GM19025 (cell line): ENCODE measurements around the gene BSN.

Experiments
- ATAC-seq: cut with Tn5 transposase; IDR thresholded peaks from one replicate; pipeline ENCODE4 v1.9.1; 2021; ENCODE audit warnings: mild to moderate bottlenecking, low read depth, moderate library complexity; ENCODE audit not compliant: unreplicated experiment

BSN gene

DNA sequence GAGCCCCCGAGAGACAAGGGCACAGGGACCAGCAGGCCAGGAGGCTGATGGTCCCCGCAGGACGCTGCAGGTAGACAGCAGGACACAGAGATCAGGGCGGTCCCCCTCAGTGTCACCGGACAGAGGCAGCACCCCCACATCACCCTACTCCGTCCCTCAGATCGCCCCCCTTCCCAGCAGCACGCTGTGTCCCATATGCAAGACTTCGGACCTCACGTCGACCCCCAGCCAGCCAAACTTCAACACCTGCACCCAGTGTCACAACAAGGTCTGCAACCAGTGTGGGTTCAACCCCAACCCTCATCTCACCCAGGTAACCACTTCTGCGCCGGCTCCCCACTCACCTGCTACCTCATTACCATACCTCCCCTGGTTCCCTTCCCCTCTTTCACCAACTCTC, 70.8 kb downstream of the BSN start:
- ATAC-seq = no peak

DNA sequence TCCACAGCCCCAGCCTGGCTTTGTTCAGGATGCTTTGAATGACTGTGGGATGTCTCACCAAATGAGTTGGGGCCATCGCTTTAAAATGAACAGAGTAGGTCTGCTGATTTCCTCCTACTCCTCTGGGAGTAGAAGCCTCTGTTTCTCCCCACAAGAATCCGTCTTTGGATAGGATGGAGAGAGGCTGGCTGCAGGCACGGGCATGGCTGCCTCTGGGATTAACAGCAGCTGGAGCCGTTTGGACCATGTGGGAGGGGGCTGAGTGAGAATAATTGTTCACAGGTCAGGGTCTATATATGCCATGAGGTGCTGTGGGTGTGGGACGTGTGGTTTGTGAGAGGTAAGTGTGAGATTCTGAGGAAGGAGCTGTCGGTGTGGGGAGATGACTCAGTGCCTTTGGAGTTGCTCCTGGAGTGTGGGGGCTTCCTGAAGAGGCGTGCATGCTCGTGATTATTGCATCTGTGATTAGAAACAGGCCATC, 71.9 kb downstream of the BSN start:
- ATAC-seq = no peak

DNA sequence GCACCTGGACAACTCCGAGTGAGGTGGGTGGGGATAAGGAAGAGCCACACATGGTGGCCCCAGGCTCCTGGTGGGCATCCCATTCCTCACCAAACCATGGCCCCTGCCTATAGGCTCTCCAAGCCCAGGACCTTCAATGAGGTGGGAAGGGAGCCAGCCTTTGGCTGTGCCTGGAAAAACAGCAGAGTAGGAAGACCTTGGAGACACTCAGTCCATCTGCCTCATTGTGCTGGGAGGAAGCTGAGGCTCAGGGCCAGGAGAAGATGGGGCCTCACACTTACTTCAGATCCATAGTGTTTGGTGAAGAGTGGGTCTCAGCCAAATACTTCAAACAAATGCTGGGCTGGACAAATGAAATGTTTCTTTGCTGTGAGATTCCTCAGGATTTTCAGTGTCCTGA, 72.5 kb downstream of the BSN start:
- ATAC-seq = no peak

DNA sequence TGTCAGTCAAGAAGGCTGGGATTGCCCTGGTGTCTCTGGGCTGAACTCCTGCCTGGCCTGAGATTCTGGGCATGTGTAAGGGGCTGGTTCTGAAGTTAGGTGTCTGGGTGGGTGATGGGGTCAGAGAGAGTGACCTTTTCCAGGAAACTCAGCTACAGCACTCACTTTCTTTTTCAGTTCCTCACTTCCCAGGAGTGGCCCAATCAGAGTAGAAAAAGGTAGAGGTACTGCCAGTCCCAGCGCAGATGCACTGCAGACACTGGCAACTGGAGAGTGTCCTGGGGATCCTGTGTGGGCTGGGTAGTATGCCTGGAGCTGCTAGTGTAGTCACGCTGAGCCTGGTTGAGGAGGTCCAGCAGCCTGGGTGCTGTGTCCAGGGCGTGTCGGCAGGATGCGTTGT, 73.4 kb downstream of the BSN start:
- no peak for ATAC-seq

DNA sequence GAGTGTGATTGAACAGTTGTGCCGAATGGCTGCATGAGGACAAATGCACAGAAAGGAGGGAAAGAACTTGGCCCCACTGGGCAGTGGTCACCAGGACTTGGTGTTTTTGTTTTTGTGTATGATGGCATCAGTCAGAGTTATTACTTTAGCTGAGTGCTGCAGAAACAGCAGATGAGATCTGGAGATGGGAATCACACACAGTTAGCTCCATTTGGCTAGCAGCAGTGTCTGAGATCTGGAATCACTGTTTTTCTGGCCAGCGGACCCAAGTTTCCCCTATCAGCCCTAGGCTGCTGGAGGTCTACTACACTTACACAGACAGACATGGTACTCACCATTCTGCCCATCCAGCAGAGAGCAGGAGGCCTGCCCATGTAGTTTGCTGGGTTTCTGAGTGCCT, 74.0 kb downstream of the BSN start:
- ATAC-seq = no peak

DNA sequence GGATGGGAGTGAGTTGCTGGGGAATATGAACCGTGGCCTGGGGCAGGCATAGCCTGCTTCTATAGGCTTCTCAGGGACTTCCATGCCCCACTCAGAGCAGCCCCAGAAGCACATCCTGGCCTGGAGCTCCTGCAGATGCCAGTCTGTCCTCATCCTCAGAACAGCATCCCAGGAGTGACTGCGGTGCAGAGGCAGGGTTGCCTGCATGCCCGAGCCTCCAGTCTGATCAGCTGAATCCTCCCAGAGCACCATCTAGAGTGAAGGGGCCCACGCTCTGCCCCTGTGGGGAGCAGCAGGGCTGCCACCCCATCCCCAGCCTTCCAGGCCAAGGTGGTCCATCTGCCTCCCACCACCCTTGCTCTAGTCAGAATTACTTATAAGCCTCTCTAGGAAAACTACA, 75.2 kb downstream of the BSN start:
- ATAC-seq = no peak

DNA sequence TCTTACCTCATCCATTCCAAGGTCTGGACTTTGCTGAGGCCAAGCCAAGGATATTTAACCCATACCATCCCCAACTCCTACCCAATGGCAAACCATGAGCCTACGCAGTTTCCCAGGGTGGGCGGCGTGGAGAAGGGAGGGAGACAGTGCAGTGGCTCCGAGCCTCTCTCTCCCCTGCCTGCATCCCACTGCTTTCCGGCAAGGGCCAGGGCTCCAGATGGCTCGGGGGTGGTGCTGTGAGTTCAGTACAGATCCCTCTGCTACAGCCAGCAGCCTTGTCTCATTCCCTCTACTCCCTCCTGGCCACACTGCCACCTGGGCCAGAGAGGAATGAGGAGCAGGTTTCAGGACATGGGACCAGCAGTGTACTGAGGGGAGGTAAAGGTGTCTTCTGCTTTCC, 75.6 kb downstream of the BSN start:
- ATAC-seq = no peak

DNA sequence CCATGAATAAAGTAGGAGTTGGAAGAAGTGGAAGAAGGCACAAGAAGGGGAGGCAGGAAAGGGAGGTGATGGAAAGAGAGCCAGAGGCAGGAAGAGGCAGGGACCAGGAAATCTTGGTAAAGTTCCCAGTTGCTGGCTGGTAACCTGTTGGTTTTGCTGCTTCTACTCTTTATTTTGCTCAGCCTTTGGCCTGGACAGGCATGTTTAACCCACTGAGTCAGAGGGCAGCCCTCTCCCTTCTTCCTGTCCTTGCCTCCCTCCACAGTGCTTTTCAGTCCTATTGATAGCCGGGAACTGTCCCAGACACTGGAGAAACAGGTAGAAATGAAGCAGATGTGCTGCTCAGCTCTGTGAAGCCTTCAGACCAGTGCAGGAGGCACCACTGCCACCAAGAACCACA, 76.5 kb downstream of the BSN start:
- no peak for ATAC-seq

DNA sequence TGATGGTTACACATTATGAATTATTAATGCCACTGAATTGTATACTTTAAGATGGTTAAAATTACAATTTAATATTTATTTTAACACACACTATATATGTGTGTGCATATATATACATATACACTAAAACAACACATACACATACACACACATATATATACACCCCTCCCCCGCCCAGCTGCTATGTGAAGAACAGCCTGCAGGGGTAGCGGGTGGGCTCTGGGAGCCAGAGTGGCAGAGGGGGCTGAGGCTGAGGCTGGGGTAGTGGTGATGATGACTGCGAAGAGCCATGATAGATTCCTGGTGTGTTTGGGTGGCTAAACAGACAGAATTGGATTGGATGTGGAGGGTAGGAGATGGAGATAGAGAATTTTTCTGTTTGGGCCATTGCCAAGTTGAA, 80.5 kb downstream of the BSN start:
- ATAC-seq = no peak

DNA sequence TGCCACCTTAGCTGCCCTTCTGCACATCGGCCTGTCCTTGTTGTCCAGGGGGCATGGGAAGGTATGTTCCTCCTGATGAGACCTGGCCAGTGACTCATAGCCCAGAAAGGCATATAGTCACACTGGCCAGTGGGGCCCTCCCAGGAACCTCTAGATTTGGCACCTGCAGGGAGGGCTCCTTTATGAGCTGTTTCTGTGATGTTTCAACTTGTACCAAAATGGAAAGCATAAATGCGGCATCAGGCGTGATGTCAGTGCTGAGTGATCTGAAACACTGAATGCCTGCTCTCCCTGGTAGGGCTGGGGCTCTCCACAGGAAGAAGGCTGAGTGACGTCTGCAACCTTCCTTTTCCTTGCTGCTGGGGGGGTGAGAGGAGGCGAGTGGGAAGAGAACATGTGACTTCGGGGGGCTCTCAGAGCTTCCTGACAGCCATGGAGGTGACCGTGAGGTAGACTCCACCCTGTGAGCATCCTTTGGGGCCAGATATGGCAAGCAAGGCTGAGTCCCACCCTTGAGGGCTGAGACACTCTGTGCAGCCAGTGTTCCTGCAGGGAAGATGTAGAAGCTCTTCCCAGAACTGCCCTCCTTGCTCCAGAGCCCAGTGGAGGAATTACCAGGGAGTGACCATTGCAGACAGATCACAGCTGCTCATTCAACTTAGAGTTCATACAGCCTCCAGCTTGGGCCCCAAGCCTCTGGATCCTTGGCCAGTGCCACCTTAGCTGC, 82.8 kb downstream of the BSN start:
- ATAC-seq = no peak

DNA sequence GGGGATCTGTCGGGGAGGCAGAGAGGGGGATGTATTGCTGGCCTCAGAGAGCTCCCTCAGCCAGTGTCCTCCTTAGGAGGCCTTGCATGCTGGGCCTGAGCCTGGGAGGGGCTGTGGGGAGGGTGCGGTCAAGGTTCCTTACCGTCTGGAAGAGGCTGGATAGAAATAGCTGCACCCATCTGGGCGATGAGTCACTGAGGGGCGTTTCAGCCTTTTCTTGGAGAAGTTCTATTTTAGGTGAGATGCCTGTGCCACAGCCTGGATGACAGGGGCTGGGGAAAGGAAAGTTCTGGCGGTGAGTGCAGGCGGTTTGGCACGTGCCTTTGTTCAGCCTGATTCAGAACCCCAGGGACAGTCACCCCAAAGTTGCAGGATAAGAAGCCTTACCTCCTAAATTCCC, 84.2 kb downstream of the BSN start:
- no peak for ATAC-seq

DNA sequence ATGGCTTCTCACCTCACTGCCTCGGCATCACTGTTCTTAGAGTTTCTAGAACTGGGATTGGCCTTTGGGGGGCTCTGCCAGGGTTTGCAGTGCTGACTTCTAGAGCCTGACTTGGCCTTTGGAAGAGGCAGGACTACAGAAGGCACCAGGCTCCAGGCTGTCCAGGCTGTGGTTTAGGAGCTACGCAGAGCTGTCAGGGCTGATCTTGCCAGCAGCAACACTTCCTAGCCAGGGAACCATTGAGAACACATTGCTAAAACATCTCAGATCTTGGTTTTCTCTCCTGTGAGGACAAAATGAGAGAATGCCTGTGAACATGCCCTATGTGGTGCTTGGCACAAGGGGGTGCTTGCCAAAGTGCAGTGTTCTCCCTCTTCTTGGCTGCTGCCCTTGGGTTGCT, 85.3 kb downstream of the BSN start:
- ATAC-seq = no peak

DNA sequence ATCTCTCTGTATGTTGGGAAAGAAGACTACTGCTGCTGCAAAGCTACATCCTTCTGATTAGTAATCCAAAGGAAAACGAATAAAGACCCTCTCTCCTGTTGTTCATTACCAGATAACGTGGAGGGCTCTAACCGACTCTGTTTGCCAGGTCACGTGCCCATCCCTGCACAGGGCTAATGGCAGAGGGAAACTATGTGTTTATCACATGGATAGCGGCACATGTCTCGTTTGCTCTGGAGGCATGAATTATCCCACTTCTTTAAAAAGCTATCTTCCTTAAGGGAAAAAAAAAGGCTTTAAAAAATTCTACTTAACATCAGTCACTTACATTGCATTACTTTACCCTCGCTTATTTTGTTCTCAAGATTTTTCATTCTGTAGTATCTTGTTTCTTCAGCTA, 87.0 kb downstream of the BSN start:
- ATAC-seq = no peak

DNA sequence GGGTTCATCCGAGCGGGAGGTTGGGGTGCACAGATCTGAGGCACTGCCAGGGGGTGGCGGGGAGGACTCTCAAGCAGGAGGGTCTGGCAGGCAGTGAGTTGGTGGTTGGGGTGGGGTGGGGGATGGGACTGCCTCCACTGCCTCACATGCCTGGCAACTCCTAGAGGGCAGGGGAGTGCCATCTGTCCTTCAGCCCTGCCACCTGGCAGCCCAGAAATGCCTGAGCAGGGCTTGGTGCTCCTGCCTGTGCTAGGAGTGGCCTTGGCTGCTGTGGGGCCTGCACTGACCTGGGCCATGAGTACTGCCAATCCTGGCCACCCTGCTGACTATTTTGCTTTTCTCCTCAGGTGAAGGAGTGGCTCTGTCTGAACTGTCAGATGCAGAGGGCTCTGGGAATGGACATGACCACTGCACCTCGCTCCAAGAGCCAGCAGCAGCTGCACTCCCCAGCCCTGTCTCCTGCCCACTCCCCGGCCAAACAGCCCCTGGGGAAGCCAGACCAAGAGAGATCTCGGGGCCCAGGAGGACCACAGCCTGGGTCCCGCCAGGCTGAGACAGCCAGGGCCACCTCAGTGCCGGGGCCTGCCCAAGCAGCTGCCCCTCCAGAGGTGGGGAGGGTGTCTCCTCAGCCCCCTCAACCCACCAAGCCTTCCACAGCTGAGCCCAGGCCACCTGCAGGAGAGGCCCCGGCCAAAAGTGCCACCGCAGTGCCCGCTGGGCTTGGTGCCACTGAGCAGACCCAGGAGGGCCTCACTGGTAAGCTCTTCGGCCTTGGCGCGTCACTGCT, 87.8 kb downstream of the BSN start:
- ATAC-seq = no peak

DNA sequence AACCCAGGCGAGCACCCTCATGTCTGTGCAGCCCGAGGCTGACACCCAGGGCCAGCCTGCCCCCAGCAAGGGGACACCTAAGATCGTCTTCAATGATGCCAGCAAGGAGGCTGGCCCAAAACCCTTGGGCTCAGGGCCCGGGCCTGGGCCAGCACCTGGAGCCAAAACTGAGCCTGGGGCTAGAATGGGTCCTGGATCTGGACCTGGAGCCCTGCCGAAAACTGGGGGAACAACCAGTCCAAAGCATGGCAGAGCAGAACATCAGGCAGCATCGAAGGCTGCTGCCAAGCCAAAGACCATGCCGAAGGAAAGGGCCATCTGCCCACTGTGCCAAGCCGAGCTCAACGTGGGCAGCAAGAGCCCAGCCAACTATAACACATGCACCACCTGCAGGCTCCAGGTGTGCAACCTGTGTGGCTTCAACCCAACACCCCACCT, 88.5 kb downstream of the BSN start:
- ATAC-seq = no peak

DNA sequence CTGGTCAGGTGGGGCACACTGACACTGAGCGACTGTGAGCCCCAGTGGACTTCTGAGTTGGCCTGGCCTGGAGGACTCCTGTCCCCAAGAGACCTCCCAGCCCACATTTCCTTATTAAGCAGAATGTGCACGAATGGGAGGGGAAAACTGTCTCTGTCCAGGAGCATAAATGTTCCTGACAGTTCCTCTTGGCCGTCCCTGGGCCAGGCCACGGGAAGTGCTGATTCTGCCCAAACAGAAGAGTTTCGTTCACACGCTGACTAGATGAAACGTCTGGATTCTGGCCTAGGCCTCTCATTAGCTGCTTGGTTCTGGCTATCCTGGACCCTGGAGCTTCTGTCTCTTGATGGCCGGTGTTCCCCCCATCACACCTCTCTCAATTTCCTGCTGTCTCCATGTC, 90.4 kb downstream of the BSN start:
- no peak for ATAC-seq

DNA sequence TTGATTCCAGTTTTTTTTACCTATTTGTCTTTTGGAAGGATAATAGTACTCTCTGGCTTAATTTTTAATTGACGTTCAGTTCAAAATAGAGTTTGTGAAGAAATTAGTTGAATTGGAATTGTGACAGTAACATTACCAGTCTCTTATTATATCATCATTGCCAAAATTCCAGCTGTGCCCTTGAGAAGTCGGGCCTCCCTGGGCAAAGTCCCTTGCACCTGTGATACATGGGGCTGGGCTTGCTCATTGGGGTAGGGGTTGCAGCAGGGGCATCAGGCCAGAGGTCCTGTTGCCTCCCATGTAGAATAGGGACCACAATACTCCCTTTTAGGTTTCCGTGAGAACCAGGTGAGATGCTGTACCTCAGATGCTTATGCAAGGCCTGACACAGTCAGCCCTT, 92.0 kb downstream of the BSN start:
- no peak for ATAC-seq

DNA sequence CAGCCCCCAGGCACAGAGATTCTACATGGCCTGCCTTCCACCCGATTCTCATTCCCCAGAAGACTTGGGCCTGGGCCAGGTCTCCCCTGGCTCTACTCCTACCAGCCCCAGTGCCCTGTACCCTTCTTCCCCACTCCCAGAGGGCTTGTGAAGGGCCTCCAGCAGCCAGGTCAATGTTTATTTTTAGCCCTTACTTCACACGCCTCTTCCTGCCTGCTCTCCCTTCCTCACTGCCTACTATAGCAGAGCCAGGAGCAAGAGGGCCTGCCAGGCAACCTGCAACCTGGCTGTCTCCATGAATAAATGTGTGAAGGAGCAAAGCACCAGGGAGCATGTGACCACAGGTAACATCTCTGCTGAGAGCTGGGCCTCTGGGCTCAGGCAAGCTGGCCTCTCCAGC, 93.5 kb downstream of the BSN start:
- no peak for ATAC-seq

DNA sequence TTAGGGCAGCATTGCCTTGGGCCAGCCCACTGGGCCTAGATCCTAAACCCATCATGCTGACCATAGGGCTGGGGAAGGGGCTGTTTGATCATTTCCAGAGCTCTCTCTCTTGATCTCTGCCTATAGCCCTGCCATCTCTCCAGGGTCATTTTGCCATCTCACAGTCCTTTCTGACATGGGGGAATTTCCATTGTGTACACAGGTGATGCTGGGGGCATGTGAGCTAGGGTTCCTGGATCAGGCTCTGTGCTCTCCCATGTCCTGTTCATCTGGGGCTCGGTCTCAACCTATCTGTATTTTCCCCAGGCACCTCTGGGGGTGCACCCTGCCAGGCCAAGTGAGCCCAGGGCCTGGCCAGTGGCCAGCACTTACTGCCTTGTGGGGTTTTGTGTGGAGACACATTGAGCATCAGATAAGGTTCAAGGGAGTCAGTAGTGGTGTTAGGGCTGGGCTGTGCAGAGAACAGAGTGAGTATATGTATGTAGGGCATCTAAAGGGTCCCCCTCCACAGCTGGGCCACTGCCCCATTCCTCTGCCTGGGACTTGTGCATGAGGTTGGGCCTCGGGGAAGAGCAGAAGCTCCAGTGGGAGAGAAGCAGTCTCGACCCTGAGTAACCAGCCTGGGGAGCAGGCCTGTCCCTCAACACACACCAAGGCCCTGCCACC, 94.2 kb downstream of the BSN start:
- no peak for ATAC-seq

DNA sequence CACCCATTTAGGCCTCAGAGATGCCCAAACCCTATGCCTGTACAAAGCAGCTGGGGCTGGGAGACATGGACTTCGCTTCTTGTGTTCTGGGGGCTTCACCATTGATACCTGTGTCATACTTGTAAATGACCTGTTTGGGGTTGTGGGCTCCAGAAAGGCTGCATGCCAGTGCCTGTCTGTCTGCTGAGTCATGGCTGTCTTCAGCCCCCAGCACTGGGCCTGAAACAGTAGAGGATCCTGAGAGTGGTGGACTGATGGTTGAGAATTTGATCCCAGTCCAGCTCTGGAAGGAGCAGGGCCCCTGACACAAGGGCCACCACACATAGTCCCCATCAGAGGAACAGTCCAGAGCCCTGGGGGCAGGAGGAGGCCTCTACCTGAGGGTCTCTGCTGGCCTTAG, 95.3 kb downstream of the BSN start:
- ATAC-seq = no peak

DNA sequence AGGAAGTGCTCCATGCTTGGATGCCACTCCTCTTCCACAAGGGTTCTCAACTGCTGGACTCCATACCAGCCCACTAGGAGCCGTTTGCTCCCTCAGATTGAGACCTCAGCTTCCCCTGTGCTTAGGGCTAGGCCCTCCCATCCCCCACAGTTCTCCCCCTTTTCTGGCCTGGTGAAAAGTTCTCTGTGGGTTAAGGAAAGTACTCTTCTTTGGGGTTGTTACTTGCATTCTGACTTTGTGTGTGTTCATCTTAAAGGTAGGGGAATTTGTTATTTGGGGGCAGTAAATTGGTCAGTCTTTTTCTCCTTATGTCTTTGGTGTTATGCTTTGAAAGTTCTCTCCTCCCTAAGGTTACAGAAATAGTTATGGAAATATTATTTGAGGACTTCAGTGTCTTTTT, 95.9 kb downstream of the BSN start:
- no peak for ATAC-seq

DNA sequence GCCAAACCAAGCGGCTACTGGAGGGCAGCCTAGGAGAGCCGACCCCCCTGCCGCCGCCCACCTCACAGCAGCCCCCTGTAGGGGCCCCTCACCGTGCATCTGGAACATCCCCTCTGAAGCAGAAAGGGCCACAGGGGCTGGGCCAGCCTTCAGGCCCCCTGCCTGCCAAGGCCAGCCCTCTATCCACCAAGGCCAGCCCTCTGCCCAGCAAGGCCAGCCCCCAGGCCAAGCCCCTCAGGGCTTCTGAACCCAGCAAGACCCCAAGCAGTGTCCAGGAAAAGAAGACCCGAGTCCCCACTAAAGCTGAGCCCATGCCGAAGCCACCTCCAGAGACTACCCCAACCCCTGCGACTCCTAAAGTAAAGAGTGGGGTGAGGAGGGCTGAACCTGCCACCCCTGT, 96.4 kb downstream of the BSN start:
- ATAC-seq = no peak
